Pancreas (tissue), 10 donors: Measurements from ENCODE around the gene FHIT. TPM values are rescaled to one million over a fixed set of nuclear protein-coding genes. Genes with fewer than 3 reads are reported as not detected.

Source experiments
- ATAC-seq, 4 donors: fragments of 200-7000 bp; cut with Tn5 transposase; one replicate each; pipeline versions ENCODE4 v1.8.0 to v1.9.1; 2020; ENCODE audit warnings: mild to moderate bottlenecking in 4 of 4, moderate library complexity in 4 of 4
- DNase-seq, 6 donors: peaks; one replicate each; pipeline ENCODE4 v3.0.0-alpha.2; 2020
- FAIRE-seq: peaks from 2 replicates; lab custom pipeline; 2012; peaks lifted over from hg19 to GRCh38; lab: Jason Lieb, UNC
- H3K27ac ChIP-seq, 4 donors: fragments of 200-600 bp; sonication (generic); 1 replicate in 3 of 4; 2 replicates in 1 of 4; pipeline versions ENCODE4 v1.5.0 to v1.8.0; 2020
- H3K27me3 ChIP-seq, 4 donors: fragments of 200-600 bp; one replicate each; pipeline ENCODE4 v1.8.0; 2021
- H3K36me3 ChIP-seq, 3 donors: fragments of 200-600 bp; sonication (generic) in 1 of 3; one replicate each; pipeline versions ENCODE4 v1.5.0 to v1.8.0; 2020 to 2021
- H3K4me1 ChIP-seq, 3 donors: fragments of 200-600 bp; one replicate each; pipeline ENCODE4 v1.8.0; 2021
- H3K4me3 ChIP-seq, 4 donors: fragments of 200-600 bp; sonication (generic) in 2 of 4; one replicate each; pipeline versions ENCODE4 v1.5.0 to v1.8.0; 2020 to 2021
- H3K9me3 ChIP-seq, 4 donors: fragments of 200-600 bp; one replicate each; pipeline ENCODE4 v1.8.0; 2021
- CTCF ChIP-seq, 4 donors: fragments of 200-600 bp; sonication (generic) in 3 of 4; IDR thresholded peaks; one replicate each; pipeline versions ENCODE4 v1.5.0 to v1.8.0; 2021; ENCODE audit warnings: antibody characterized with exemption in 4 of 4
- WGBS, 2 donors: extraction: QIAGEN DNeasy Blood & Tissue Kit; methylation state at CpG; one replicate each; pipeline ENCODE4 v1.1.7; 2013; 5-methylcytosine and 5-hydroxymethylcytosine counted together
- intact Hi-C, 3 donors: fragments of 100-400 bp; cut with DNase I; formaldehyde crosslinking; loops; one replicate each; pipeline versions ENCODE4 v1.11.1 to v1.14.2; 2022
- polyA plus RNA-seq, 2 donors: library from polyadenylated mRNA; stranded (reverse); fragments of 200-250 nt; gene quantifications; one replicate each; pipeline ENCODE4 v1.2.3, GENCODE V29; 2013
- total RNA-seq, 6 donors: library from RNA; stranded (reverse); fragmentation: NEBNext Ultra II Directional in 4 of 6; extraction: Animal tissue kit (Norgen Biotek cat#: 25700) in 4 of 6; gene quantifications; one replicate each; pipeline versions ENCODE4 v1.2.1 to v1.2.4, GENCODE V29; 2021 to 2023
- donor health status: healthy with polysubstance abuse.
- donor health status: DM: no; HTN: no; CAD: no; lungs with moderate emphysema.
- donor health status: DM: no; HTN: no; CAD: no.
- donor health status: control.
- donor health status: control.
- donor health status: Bipolar disorder and iron deficiency.
- donor health status: DM: yes; HTN: yes; CAD: no.
- donor health status: DM: no; HTN: no; CAD: no.
- donor health status: DM: no; HTN: no; CAD: no.
- donor health status: DM: yes; HTN: yes; CAD: no.

The FHIT gene
- total and polyA plus RNA-seq, 8 donors, result 4.8 to 15.7 (median 8.0) TPM

- H3K36me3 ChIP-seq, result no peaks in the 10 kb centered on the region
- DNase-seq (no peak), FAIRE-seq (no peak), ATAC-seq (peak in 2 of 4 donors; percentile 64 to 70)
- no peak overlapping the region for H3K27ac ChIP-seq
- 52 to 61% methylated on average over 3 of the region's 3 CpGs for WGBS, 2 donors
- no peak for TF ChIP-seq CTCF (IDR thresholded peaks at IDR 0.05)
- H3K4me1 ChIP-seq, result no peaks in the 10 kb centered on the region
- no peak overlapping the region for H3K4me3 ChIP-seq
- H3K9me3 ChIP-seq, result no peaks in the 10 kb centered on the region
- intact Hi-C loops, result no loop called here
- no peaks in the 10 kb centered on the region for H3K27me3 ChIP-seq
These were observed 714.8 kb downstream of the FHIT start for GRCh38 chr3:60536420-60536819.

- no peak for FAIRE-seq
- WGBS, 2 donors, result 93 to 95% methylated on average over 5 of the region's 5 CpGs
- no peaks in the 10 kb centered on the region for H3K9me3 ChIP-seq
- ATAC-seq, result no peak
- DNase-seq, result no peak
- intact Hi-C loops, result no loop called here
- TF ChIP-seq CTCF (IDR thresholded peaks at IDR 0.05), result no peak
- H3K36me3 ChIP-seq, result no peaks in the 10 kb centered on the region
- no peaks in the 10 kb centered on the region for H3K4me1 ChIP-seq
- no peak overlapping the region for H3K4me3 ChIP-seq
- H3K27me3 ChIP-seq, result no peaks in the 10 kb centered on the region
- no peak overlapping the region for H3K27ac ChIP-seq
These were observed 719.5 kb downstream of the FHIT start for GRCh38 chr3:60531759-60532158.

DNA sequence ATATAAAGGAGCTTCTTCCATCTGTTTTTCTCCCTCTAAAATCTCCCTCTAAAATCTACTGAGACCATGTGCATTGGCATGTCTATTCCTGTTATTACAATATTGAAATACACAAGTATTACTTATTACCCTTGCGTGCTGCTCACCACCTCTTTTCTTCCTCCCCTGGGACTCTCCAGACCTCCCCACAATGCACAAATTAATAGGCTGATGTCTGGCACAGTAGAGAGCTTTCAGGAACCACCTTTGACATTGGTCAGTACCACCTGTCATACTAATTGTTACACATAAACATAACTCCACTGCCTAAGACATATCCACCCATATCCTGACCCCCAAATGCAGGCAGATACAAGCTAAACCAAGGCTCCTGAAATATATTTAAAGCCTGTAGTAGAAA lies 722.6 kb downstream of the FHIT start:
- no peak for DNase-seq
- no peak for TF ChIP-seq CTCF (IDR thresholded peaks at IDR 0.05)
- intact Hi-C loops, result no loop called here
- Histone ChIP-seq H3K4me3 (no peak overlapping the region), H3K27ac (no peak overlapping the region), H3K36me3 (no peaks in the 10 kb centered on the region), H3K27me3 (no peaks in the 10 kb centered on the region), H3K4me1 (peaks cover 0 to 1% (median 0%) of the 10 kb centered on the region in 3 donors), H3K9me3 (no peaks in the 10 kb centered on the region)
- FAIRE-seq, result no peak
- WGBS, 2 donors, result 89 to 97% methylated on average over 1 of the region's 1 CpG
- no peak for ATAC-seq

DNA sequence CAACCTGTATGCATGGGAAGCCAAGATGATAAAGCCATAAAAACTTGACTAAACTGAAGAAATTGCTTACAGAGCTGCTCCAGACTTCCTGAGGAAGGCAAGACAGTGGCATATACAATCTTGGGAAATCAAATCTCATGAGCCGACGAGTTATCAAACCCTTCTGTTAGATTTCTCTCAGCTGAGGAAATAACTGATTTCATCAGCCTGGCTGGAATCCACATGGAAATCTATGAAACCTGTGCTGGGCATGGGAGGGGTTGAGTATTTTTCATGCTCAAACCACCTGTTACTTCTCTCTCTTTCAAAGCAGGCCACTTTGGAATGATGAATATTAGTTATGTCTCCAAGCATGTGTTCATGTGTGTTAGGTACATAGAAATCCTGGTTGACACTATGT lies 727.7 kb downstream of the FHIT start:
- Histone ChIP-seq H3K36me3 (no peaks in the 10 kb centered on the region), H3K27ac (no peak overlapping the region), H3K4me3 (no peak overlapping the region), H3K27me3 (no peaks in the 10 kb centered on the region), H3K9me3 (no peaks in the 10 kb centered on the region), H3K4me1 (peaks cover 0 to 3% (median 0%) of the 10 kb centered on the region in 3 donors)
- DNase-seq (no peak), ATAC-seq (no peak), FAIRE-seq (no peak)
- TF ChIP-seq CTCF (IDR thresholded peaks at IDR 0.05), result no peak
- 11 to 32% methylated on average over 2 of the region's 2 CpGs for WGBS, 2 donors
- intact Hi-C loops, result no loop called here

- Histone ChIP-seq H3K27me3 (no peaks in the 10 kb centered on the region), H3K36me3 (no peaks in the 10 kb centered on the region), H3K9me3 (no peaks in the 10 kb centered on the region), H3K27ac (no peak overlapping the region), H3K4me3 (no peak overlapping the region), H3K4me1 (no peaks in the 10 kb centered on the region)
- intact Hi-C loops, result no loop called here
- WGBS, 2 donors, result 95% methylated on average over 3 of the region's 3 CpGs
- ATAC-seq, result no peak
- no peak for FAIRE-seq
- no peak for DNase-seq
- no peak for TF ChIP-seq CTCF (IDR thresholded peaks at IDR 0.05)
These were observed 734.1 kb downstream of the FHIT start for GRCh38 chr3:60517134-60517533.
